Esophagus muscularis mucosa (tissue), 4 donors: ENCODE measurements around the gene MYH6. TPM values are rescaled to one million over a fixed set of nuclear protein-coding genes. Genes with fewer than 3 reads are reported as not detected.

Experiments
- DNase-seq: peaks from one replicate; pipeline ENCODE4 v3.0.0-alpha.2; 2017; ENCODE audit errors: extremely low spot score
- H3K27ac ChIP-seq, 4 donors: fragments of 200-600 bp; sonication (generic); replicated peaks in 1 of 4; 1 replicate in 3 of 4; 2 replicates in 1 of 4; pipeline ENCODE4 v1.5.1; 2016 to 2019; ENCODE audit warnings: mild to moderate bottlenecking in 1 of 4
- H3K27me3 ChIP-seq, 4 donors: fragments of 200-600 bp; sonication (generic); one replicate each; pipeline versions ENCODE4 v1.5.1 to v1.6.0; 2016 to 2019
- H3K36me3 ChIP-seq, 4 donors: fragments of 200-600 bp; sonication (generic); one replicate each; pipeline ENCODE4 v1.5.1; 2016 to 2019
- H3K4me1 ChIP-seq, 4 donors: fragments of 200-600 bp; sonication (generic); one replicate each; pipeline ENCODE4 v1.5.1; 2016 to 2019
- H3K4me3 ChIP-seq, 4 donors: fragments of 200-600 bp; sonication (generic); 1 replicate in 2 of 4; 2 replicates in 2 of 4; pipeline ENCODE4 v1.5.1; 2016 to 2019; ENCODE audit warnings: mild to moderate bottlenecking in 4 of 4, moderate library complexity in 1 of 4
- H3K9me3 ChIP-seq, 4 donors: fragments of 200-600 bp; sonication (generic); 1 replicate in 3 of 4; 2 replicates in 1 of 4; pipeline ENCODE4 v1.5.1; 2016 to 2019
- CTCF ChIP-seq, 3 experiments: fragments of 200-600 bp in 2 of 3; fragments of 450-650 bp in 1 of 3; sonication (generic) in 2 of 3; IDR thresholded peaks; one replicate each; pipeline ENCODE4 v1.5.1; 2017 to 2019; ENCODE audit warnings: antibody characterized with exemption in 3 of 3, mild to moderate bottlenecking in 2 of 3, moderate library complexity in 1 of 3
- EP300 ChIP-seq: sonication (generic); formaldehyde crosslinking; IDR thresholded peaks from one replicate; pipeline ENCODE4 v1.6.1; 2017; ENCODE audit warnings: antibody characterized with exemption
- POLR2A ChIP-seq: fragments of 450-650 bp; IDR thresholded peaks from one replicate; pipeline ENCODE4 v1.6.1; 2017; ENCODE audit warnings: antibody characterized with exemption, moderate library complexity, mild to moderate bottlenecking, low read depth
- POLR2AphosphoS5 ChIP-seq, 2 donors: sonication (generic); formaldehyde crosslinking; IDR thresholded peaks; one replicate each; pipeline ENCODE4 v1.6.1; 2017; ENCODE audit warnings: antibody characterized with exemption in 2 of 2
- WGBS: methylation state at CpG from one replicate; pipeline ENCODE4 v1.1.5; 2018; 5-methylcytosine and 5-hydroxymethylcytosine counted together
- intact Hi-C: fragments of 100-400 bp; cut with DNase I; formaldehyde crosslinking; loops from one replicate; pipeline ENCODE4 v1.15.1; 2023
- total RNA-seq, 4 donors: library from RNA; depleted of rRNA; stranded (reverse); fragments of >200 nt; gene quantifications; one replicate each; pipeline versions ENCODE4 v1.1.0 to v1.2.1, GENCODE V29; 2016

Gene MYH6
- total RNA-seq, 4 donors from 2014 or later, result under 0.01 to 0.06 (median under 0.01) TPM; not detected in 1

GRCh38 chr14:23373041-23373440 is 35.0 kb downstream of the MYH6 start:
- no peak overlapping the region for H3K27ac ChIP-seq

GRCh38 chr14:23372509-23372908 is 35.6 kb downstream of the MYH6 start, which contains the start of gene IL25:
TSS of gene IL25 (plus strand) at chr14:23372809.
- Histone ChIP-seq H3K36me3 (no peaks in the 10 kb centered on the region), H3K4me1 (peaks cover 0 to 12% (median 2%) of the 10 kb centered on the region in 4 donors), H3K4me3 (no peak within 1 kb of the TSS), H3K27ac (no peak within 1 kb of the TSS), H3K27me3 (peaks cover 0 to 3% (median 0%) of the 10 kb centered on the region in 4 donors), H3K9me3 (no peaks in the 10 kb centered on the region)
- 82% methylated on average over 2 of the region's 2 CpGs for WGBS
- DNase-seq, result no peak
- TF ChIP-seq CTCF (IDR thresholded peaks at IDR 0.05), result no peak
- intact Hi-C loops, result no loop called here

More at GRCh38 chr14:23373041-23373440, 35.0 kb downstream of the MYH6 start:
- TF ChIP-seq POLR2A (no peak), EP300 (no peak), CTCF (IDR thresholded peaks at IDR 0.05) (no peak), POLR2AphosphoS5 (IDR thresholded peaks at IDR 0.05) (no peak)
- Histone ChIP-seq H3K9me3 (no peaks in the 10 kb centered on the region), H3K36me3 (no peaks in the 10 kb centered on the region), H3K4me1 (peaks cover 0 to 14% (median 2%) of the 10 kb centered on the region in 4 donors), H3K27me3 (peaks cover 0 to 3% (median 0%) of the 10 kb centered on the region in 4 donors), H3K4me3 (no peak overlapping the region)
- 80% methylated on average over 1 of the region's 3 CpGs for WGBS
- intact Hi-C loops, result no loop called here
- DNase-seq, result no peak

GRCh38 chr14:23371865-23372264 is 36.2 kb downstream of the MYH6 start:
- Histone ChIP-seq H3K27me3 (no peaks in the 10 kb centered on the region), H3K9me3 (no peaks in the 10 kb centered on the region), H3K4me3 (no peak overlapping the region), H3K27ac (no peak overlapping the region), H3K36me3 (no peaks in the 10 kb centered on the region), H3K4me1 (peaks cover 0 to 10% (median 3%) of the 10 kb centered on the region in 4 donors)
- TF ChIP-seq EP300 (no peak), CTCF (IDR thresholded peaks at IDR 0.05) (no peak), POLR2AphosphoS5 (IDR thresholded peaks at IDR 0.05) (no peak), POLR2A (no peak)
- DNase-seq, result no peak
- WGBS, result no CpG with 5 or more reads among the region's 1 CpG
- intact Hi-C loops, result no loop called here

GRCh38 chr14:23370221-23370620 is 37.9 kb downstream of the MYH6 start:
- no peaks in the 10 kb centered on the region for H3K36me3 ChIP-seq
- peaks cover 0 to 10% (median 0%) of the 10 kb centered on the region in 4 donors for H3K27me3 ChIP-seq
- no peak overlapping the region for H3K4me3 ChIP-seq
- no peaks in the 10 kb centered on the region for H3K9me3 ChIP-seq
- 43% methylated on average over 1 of the region's 1 CpG for WGBS
- DNase-seq, result no peak
- no peak overlapping the region for H3K27ac ChIP-seq
- TF ChIP-seq EP300 (no peak), CTCF (IDR thresholded peaks at IDR 0.05) (no peak), POLR2AphosphoS5 (IDR thresholded peaks at IDR 0.05) (no peak), POLR2A (no peak)
- H3K4me1 ChIP-seq, result peaks cover 8 to 21% (median 19%) of the 10 kb centered on the region in 4 donors
- intact Hi-C loops, result no loop called here

GRCh38 chr14:23366426-23366921 is 41.6 kb downstream of the MYH6 start:
- peaks cover 13 to 59% (median 55%) of the 10 kb centered on the region in 4 donors for H3K4me1 ChIP-seq
- H3K27me3 ChIP-seq, result peaks cover 0 to 16% (median 0%) of the 10 kb centered on the region in 4 donors
- intact Hi-C loops, result no loop called here
- H3K9me3 ChIP-seq, result no peaks in the 10 kb centered on the region
- 31% methylated on average over 22 of the region's 34 CpGs for WGBS
- no peak for DNase-seq
- no peaks in the 10 kb centered on the region for H3K36me3 ChIP-seq
- peak overlapping the region; percentile 61 to 72 (median 66) for H3K4me3 ChIP-seq
- TF ChIP-seq EP300 (no peak), POLR2A (no peak), POLR2AphosphoS5 (IDR thresholded peaks at IDR 0.05) (no peak), CTCF (IDR thresholded peaks at IDR 0.05) (no peak)
- H3K27ac ChIP-seq, result peak overlapping the region; percentile 96 to 98 (median 96)
